ENCODE results near the gene NLE1.
"Not testable (repeated sequence)": the region's sequence is repeated elsewhere in the genome, so short reads cannot be mapped to it uniquely, and the experiment has no call there.

NLE1 gene

GRCh38 chr17:35163886-35164285, 21.8 kb upstream of the NLE1 start:
- Histone ChIP-seq H3K4me3 (ENCODE audit: low read length in 2 of 2) (no peak overlapping the region), H3K4me1 (ENCODE audit: control insufficient read depth in 2 of 2, insufficient read depth in 2 of 2, low read length in 2 of 2) (no peaks in the 10 kb centered on the region), H3K36me3 (ENCODE audit: control insufficient read depth in 2 of 2, insufficient read depth in 2 of 2, low read length in 2 of 2) (no peaks in the 10 kb centered on the region), H3K27ac (ENCODE audit: low read depth in 2 of 2, low read length in 2 of 2) (no peak overlapping the region), H3K9ac (ENCODE audit: low read depth in 1 of 2, low read length in 2 of 2) (no peak overlapping the region), H3K27me3 (ENCODE audit: control insufficient read depth in 2 of 2, insufficient read depth in 2 of 2, low read length in 2 of 2) (peaks cover 0 to 2% of the 10 kb centered on the region in 2 donors), H3K9me3 (ENCODE audit: control insufficient read depth in 2 of 2, low read length in 2 of 2) (no peaks in the 10 kb centered on the region)

DNA sequence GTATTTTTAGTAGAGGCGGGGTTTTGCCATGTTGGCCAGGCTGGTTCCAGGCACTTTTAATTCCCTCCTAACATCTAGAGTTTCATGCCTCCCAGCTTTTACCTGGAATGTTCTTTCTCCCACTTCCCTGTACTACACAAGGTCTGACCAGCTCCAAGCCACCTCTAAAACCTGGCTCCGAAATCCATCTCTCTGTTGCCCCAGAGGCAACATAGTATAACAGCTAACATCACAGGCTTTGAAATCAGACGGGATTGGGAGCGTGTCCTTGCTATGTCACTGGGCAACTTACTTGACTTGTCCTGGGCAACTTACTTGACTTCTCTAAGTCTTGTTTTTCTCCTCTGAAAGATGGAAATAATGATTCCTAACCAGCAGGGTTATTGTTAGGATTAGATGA, 20.7 kb upstream of the NLE1 start:
- no peaks in the 10 kb centered on the region for H3K36me3 ChIP-seq (ENCODE audit: control insufficient read depth in 2 of 2, insufficient read depth in 2 of 2, low read length in 2 of 2)
- no peak overlapping the region for H3K27ac ChIP-seq (ENCODE audit: low read depth in 2 of 2, low read length in 2 of 2)
- H3K9ac ChIP-seq (ENCODE audit: low read depth in 1 of 2, low read length in 2 of 2) = no peak overlapping the region
- no peaks in the 10 kb centered on the region for H3K9me3 ChIP-seq (ENCODE audit: control insufficient read depth in 2 of 2, low read length in 2 of 2)
- no peaks in the 10 kb centered on the region for H3K4me1 ChIP-seq (ENCODE audit: control insufficient read depth in 2 of 2, insufficient read depth in 2 of 2, low read length in 2 of 2)
- peaks cover 0 to 2% of the 10 kb centered on the region in 2 donors for H3K27me3 ChIP-seq (ENCODE audit: control insufficient read depth in 2 of 2, insufficient read depth in 2 of 2, low read length in 2 of 2)
- H3K4me3 ChIP-seq (ENCODE audit: low read length in 2 of 2) = no peak overlapping the region

DNA sequence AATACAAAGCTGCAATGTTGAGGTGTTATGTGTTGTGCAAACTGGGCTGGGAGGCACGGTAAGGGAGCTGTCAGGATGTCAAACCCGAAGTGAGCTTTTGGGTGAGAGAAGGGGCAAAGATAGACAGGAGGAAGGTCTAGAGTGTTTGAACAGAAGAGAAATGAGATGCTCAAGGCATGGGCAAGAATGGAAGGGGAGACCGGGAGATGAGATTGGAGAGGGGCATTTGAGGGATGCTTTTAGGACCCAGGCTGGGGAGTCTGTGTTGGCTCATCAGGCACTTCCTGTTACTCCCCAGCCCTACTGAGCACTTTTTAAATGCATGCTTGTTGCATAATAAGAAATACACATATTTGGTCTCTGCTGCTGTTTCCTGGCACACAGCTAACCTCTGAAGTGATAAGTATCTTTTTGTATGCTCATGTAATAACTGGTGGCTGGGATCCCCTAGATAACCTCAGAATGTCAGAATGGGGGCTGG, 19.2 kb upstream of the NLE1 start:
- peaks cover 0 to 2% of the 10 kb centered on the region in 2 donors for H3K27me3 ChIP-seq (ENCODE audit: control insufficient read depth in 2 of 2, insufficient read depth in 2 of 2, low read length in 2 of 2)
- H3K9ac ChIP-seq (ENCODE audit: low read depth in 1 of 2, low read length in 2 of 2) = no peak overlapping the region
- no peaks in the 10 kb centered on the region for H3K4me1 ChIP-seq (ENCODE audit: control insufficient read depth in 2 of 2, insufficient read depth in 2 of 2, low read length in 2 of 2)
- no peaks in the 10 kb centered on the region for H3K36me3 ChIP-seq (ENCODE audit: control insufficient read depth in 2 of 2, insufficient read depth in 2 of 2, low read length in 2 of 2)
- H3K4me3 ChIP-seq (ENCODE audit: low read length in 2 of 2) = no peak overlapping the region
- no peak overlapping the region for H3K27ac ChIP-seq (ENCODE audit: low read depth in 2 of 2, low read length in 2 of 2)
- no peaks in the 10 kb centered on the region for H3K9me3 ChIP-seq (ENCODE audit: control insufficient read depth in 2 of 2, low read length in 2 of 2)

DNA sequence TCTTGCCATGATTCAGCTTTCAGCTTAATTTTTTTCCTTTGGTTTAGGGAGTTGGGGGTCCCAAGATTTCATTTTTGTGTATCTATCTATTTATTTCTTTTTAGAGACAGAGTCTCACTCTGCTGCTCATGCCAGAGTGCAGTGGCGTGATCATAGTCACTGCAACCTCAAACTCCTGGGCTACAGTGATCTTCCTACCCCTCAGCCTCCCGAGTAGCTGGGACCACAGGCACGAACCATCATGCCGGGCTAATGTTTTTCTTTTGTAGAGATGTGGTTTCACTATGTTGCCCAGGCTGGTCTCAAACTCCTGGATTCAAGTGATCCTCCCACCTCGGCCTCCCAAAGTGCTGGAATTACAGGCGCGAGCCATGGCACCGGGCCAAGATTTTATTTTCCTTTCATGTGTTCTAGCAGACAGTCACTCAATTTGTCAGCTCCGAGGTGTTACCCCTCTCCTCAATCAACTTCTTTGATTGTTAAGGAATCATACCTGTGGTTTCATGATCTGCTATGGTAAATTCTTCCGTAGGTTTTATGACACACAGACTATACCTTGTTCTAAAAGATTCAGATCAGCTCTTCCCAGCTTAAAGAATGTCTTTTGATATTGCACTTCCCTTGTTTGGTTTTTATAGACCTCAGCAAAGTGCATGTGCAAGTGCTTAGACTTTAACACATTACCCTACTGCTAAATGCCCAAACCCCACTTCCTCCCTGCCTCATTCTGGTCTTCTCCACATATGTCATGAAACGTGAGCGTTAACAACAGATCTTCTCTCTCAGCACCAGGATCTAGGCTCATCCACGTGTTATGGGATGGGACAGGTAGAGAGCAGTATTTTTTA, 18.5 kb upstream of the NLE1 start:
- Histone ChIP-seq H3K9me3 (ENCODE audit: control insufficient read depth in 2 of 2, low read length in 2 of 2) (no peaks in the 10 kb centered on the region), H3K4me3 (ENCODE audit: low read length in 2 of 2) (no peak overlapping the region), H3K27ac (ENCODE audit: low read depth in 2 of 2, low read length in 2 of 2) (no peak overlapping the region), H3K27me3 (ENCODE audit: control insufficient read depth in 2 of 2, insufficient read depth in 2 of 2, low read length in 2 of 2) (peaks cover 0 to 2% of the 10 kb centered on the region in 2 donors), H3K36me3 (ENCODE audit: control insufficient read depth in 2 of 2, insufficient read depth in 2 of 2, low read length in 2 of 2) (no peaks in the 10 kb centered on the region), H3K9ac (ENCODE audit: low read depth in 1 of 2, low read length in 2 of 2) (no peak overlapping the region), H3K4me1 (ENCODE audit: control insufficient read depth in 2 of 2, insufficient read depth in 2 of 2, low read length in 2 of 2) (no peaks in the 10 kb centered on the region)

- H3K4me3 ChIP-seq (ENCODE audit: low read length in 2 of 2) = no peak overlapping the region
- no peak overlapping the region for H3K27ac ChIP-seq (ENCODE audit: low read depth in 2 of 2, low read length in 2 of 2)
- no peaks in the 10 kb centered on the region for H3K36me3 ChIP-seq (ENCODE audit: control insufficient read depth in 2 of 2, insufficient read depth in 2 of 2, low read length in 2 of 2)
- no peak overlapping the region for H3K9ac ChIP-seq (ENCODE audit: low read depth in 1 of 2, low read length in 2 of 2)
- H3K9me3 ChIP-seq (ENCODE audit: control insufficient read depth in 2 of 2, low read length in 2 of 2) = no peaks in the 10 kb centered on the region
- no peaks in the 10 kb centered on the region for H3K4me1 ChIP-seq (ENCODE audit: control insufficient read depth in 2 of 2, insufficient read depth in 2 of 2, low read length in 2 of 2)
- H3K27me3 ChIP-seq (ENCODE audit: control insufficient read depth in 2 of 2, insufficient read depth in 2 of 2, low read length in 2 of 2) = peaks cover 0 to 2% of the 10 kb centered on the region in 2 donors
Observed at GRCh38 chr17:35159940-35160339, 17.8 kb upstream of the NLE1 start.

DNA sequence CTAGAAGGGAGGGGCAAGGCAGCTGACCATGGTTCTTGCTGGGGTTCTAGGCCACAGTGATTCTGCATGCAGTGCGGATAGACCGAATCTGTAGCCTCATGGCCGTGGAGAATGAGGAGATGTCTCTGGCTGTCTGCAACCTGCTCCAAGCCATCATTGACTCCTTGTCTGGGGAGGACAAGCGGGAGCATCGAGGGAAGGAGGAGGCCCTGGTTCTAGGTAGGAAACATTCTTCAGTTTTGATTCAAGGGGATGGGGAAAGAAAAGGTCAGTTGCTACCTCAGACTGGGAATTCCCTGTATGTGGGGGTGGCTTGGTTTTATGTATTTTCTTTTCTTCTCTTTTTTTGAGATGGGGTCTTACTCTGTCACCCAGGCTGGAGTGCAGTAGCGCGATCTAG, 13.1 kb upstream of the NLE1 start:
- Histone ChIP-seq H3K9me3 (ENCODE audit: control insufficient read depth in 2 of 2, low read length in 2 of 2) (no peaks in the 10 kb centered on the region), H3K27me3 (ENCODE audit: control insufficient read depth in 2 of 2, insufficient read depth in 2 of 2, low read length in 2 of 2) (no peaks in the 10 kb centered on the region), H3K36me3 (ENCODE audit: control insufficient read depth in 2 of 2, insufficient read depth in 2 of 2, low read length in 2 of 2) (no peaks in the 10 kb centered on the region), H3K4me1 (ENCODE audit: control insufficient read depth in 2 of 2, insufficient read depth in 2 of 2, low read length in 2 of 2) (no peaks in the 10 kb centered on the region), H3K9ac (ENCODE audit: low read depth in 1 of 2, low read length in 2 of 2) (no peak overlapping the region), H3K4me3 (ENCODE audit: low read length in 2 of 2) (no peak overlapping the region), H3K27ac (ENCODE audit: low read depth in 2 of 2, low read length in 2 of 2) (no peak overlapping the region)

- no peaks in the 10 kb centered on the region for H3K36me3 ChIP-seq (ENCODE audit: control insufficient read depth in 2 of 2, insufficient read depth in 2 of 2, low read length in 2 of 2)
- no peak overlapping the region for H3K27ac ChIP-seq (ENCODE audit: low read depth in 2 of 2, low read length in 2 of 2)
- no peaks in the 10 kb centered on the region for H3K27me3 ChIP-seq (ENCODE audit: control insufficient read depth in 2 of 2, insufficient read depth in 2 of 2, low read length in 2 of 2)
- H3K4me1 ChIP-seq (ENCODE audit: control insufficient read depth in 2 of 2, insufficient read depth in 2 of 2, low read length in 2 of 2) = no peaks in the 10 kb centered on the region
- H3K9me3 ChIP-seq (ENCODE audit: control insufficient read depth in 2 of 2, low read length in 2 of 2) = no peaks in the 10 kb centered on the region
- H3K9ac ChIP-seq (ENCODE audit: low read depth in 1 of 2, low read length in 2 of 2) = no peak overlapping the region
- no peak overlapping the region for H3K4me3 ChIP-seq (ENCODE audit: low read length in 2 of 2)
Observed at GRCh38 chr17:35154196-35155165, 12.4 kb upstream of the NLE1 start.

- Histone ChIP-seq H3K27ac (ENCODE audit: low read depth in 2 of 2, low read length in 2 of 2) (no peak overlapping the region), H3K27me3 (ENCODE audit: control insufficient read depth in 2 of 2, insufficient read depth in 2 of 2, low read length in 2 of 2) (no peaks in the 10 kb centered on the region), H3K9me3 (ENCODE audit: control insufficient read depth in 2 of 2, low read length in 2 of 2) (no peaks in the 10 kb centered on the region), H3K9ac (ENCODE audit: low read depth in 1 of 2, low read length in 2 of 2) (no peak overlapping the region), H3K36me3 (ENCODE audit: control insufficient read depth in 2 of 2, insufficient read depth in 2 of 2, low read length in 2 of 2) (no peaks in the 10 kb centered on the region), H3K4me3 (ENCODE audit: low read length in 2 of 2) (no peak overlapping the region), H3K4me1 (ENCODE audit: control insufficient read depth in 2 of 2, insufficient read depth in 2 of 2, low read length in 2 of 2) (no peaks in the 10 kb centered on the region)
Observed at GRCh38 chr17:35152421-35153140, 10.5 kb upstream of the NLE1 start.

DNA sequence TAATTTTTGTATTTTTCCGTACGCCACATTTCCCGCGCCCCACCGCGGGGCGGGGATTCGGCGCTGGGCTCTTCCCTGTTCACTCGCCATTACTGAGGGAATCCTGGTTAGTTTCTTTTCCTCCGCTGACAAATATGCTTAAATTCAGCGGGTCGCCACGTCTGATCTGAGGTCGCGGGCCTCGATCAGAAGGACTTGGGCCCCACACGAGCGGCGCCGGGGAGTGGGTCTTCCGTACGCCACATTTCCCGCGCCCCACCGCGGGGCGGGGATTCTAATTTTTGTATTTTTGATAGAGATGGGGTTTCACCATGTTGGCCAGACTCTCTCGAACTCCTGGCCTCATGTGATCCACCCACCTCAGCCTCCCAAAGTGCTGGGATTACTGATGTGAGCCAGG, 9.0 kb upstream of the NLE1 start:
- not testable (repeated sequence) for H3K4me1 ChIP-seq (ENCODE audit: control insufficient read depth in 2 of 2, insufficient read depth in 2 of 2, low read length in 2 of 2); H3K4me3 ChIP-seq (ENCODE audit: low read length in 2 of 2); H3K9ac ChIP-seq (ENCODE audit: low read depth in 1 of 2, low read length in 2 of 2); H3K36me3 ChIP-seq (ENCODE audit: control insufficient read depth in 2 of 2, insufficient read depth in 2 of 2, low read length in 2 of 2); H3K27ac ChIP-seq (ENCODE audit: low read depth in 2 of 2, low read length in 2 of 2); H3K27me3 ChIP-seq (ENCODE audit: control insufficient read depth in 2 of 2, insufficient read depth in 2 of 2, low read length in 2 of 2); H3K9me3 ChIP-seq (ENCODE audit: control insufficient read depth in 2 of 2, low read length in 2 of 2)
